H9 (cell line): ENCODE results near the gene TAGLN3. TPM values are rescaled to one million over a fixed set of nuclear protein-coding genes. Genes with fewer than 3 reads are reported as not detected.

Experiments used
- DNase-seq: peaks from one replicate; pipeline ENCODE4 v3.0.0-alpha.2; 2017
- H2AFZ ChIP-seq: one replicate; pipeline ENCODE4 v1.6.1; 2013; ENCODE audit warnings: mild to moderate bottlenecking, low read length, control low read depth, moderate library complexity
- H2AK5ac ChIP-seq: 2 replicates; pipeline ENCODE4 v1.6.1; 2013; ENCODE audit warnings: low read length, control low read depth, mixed read lengths; ENCODE audit not compliant: insufficient read length
- H2BK120ac ChIP-seq: one replicate; pipeline ENCODE4 v1.6.1; 2013; ENCODE audit warnings: low read depth, mild to moderate bottlenecking, low read length, control low read depth, inconsistent platforms; ENCODE audit not compliant: poor library complexity, severe bottlenecking
- H2BK12ac ChIP-seq: 2 replicates; pipeline ENCODE4 v1.6.1; 2013; ENCODE audit warnings: low read length, control low read depth, mixed read lengths, low read depth; ENCODE audit not compliant: insufficient read length
- H2BK15ac ChIP-seq: 2 replicates; pipeline ENCODE4 v1.6.1; 2013; ENCODE audit warnings: low read depth, low read length, control low read depth
- H2BK20ac ChIP-seq: one replicate; pipeline ENCODE4 v1.6.1; 2013; ENCODE audit warnings: low read depth, mild to moderate bottlenecking, low read length, control low read depth, inconsistent platforms; ENCODE audit not compliant: poor library complexity, severe bottlenecking
- H2BK5ac ChIP-seq: 2 replicates; pipeline ENCODE4 v1.6.1; 2013; ENCODE audit warnings: low read length, control low read depth, mixed read lengths; ENCODE audit not compliant: insufficient read length
- H3K14ac ChIP-seq: 2 replicates; pipeline ENCODE4 v1.6.1; 2013; ENCODE audit warnings: low read length, control low read depth; ENCODE audit not compliant: insufficient read depth
- H3K18ac ChIP-seq: 2 replicates; pipeline ENCODE4 v1.6.1; 2013; ENCODE audit warnings: low read depth, mild to moderate bottlenecking, mixed read lengths, low read length, control low read depth; ENCODE audit not compliant: insufficient read length
- H3K23ac ChIP-seq: 2 replicates; pipeline ENCODE4 v1.6.1; 2013; ENCODE audit warnings: low read length, control low read depth, mixed read lengths, low read depth; ENCODE audit not compliant: insufficient read length
- H3K23me2 ChIP-seq: 2 replicates; pipeline ENCODE4 v1.6.1; 2013; ENCODE audit warnings: low read depth, mild to moderate bottlenecking, mixed read lengths, low read length, control low read depth; ENCODE audit not compliant: insufficient read length, poor library complexity, severe bottlenecking
- H3K27ac ChIP-seq: 2 replicates; pipeline ENCODE4 v1.5.1; 2013; ENCODE audit warnings: low read length, control low read depth, mixed read lengths, low read depth; ENCODE audit not compliant: insufficient read length
- H3K27me3 ChIP-seq: 2 replicates; pipeline ENCODE4 v1.6.1; 2013; ENCODE audit warnings: low read length, control low read depth, inconsistent platforms; ENCODE audit not compliant: insufficient read depth
- H3K4ac ChIP-seq: 2 replicates; pipeline ENCODE4 v1.6.1; 2013; ENCODE audit warnings: low read depth, mild to moderate bottlenecking, control low read depth, inconsistent platforms, low read length, moderate library complexity
- H3K4me1 ChIP-seq: 2 replicates; pipeline ENCODE4 v1.6.1; 2013; ENCODE audit warnings: low read length, control low read depth, inconsistent platforms; ENCODE audit not compliant: insufficient read depth
- H3K4me2 ChIP-seq: 2 replicates; pipeline ENCODE4 v1.6.1; 2013; ENCODE audit warnings: low read length, control low read depth, mixed read lengths; ENCODE audit not compliant: insufficient read length, insufficient read depth
- H3K56ac ChIP-seq: 2 replicates; pipeline ENCODE4 v1.6.1; 2013; ENCODE audit warnings: low read depth, mild to moderate bottlenecking, mixed read lengths, low read length, control low read depth; ENCODE audit not compliant: insufficient read length
- H3K79me1 ChIP-seq: 2 replicates; pipeline ENCODE4 v1.6.1; 2013; ENCODE audit warnings: low read depth, mild to moderate bottlenecking, moderate library complexity, low read length, control low read depth, inconsistent platforms; ENCODE audit not compliant: insufficient read depth, poor library complexity, severe bottlenecking
- H3K79me2 ChIP-seq: 2 replicates; pipeline ENCODE4 v1.6.1; 2013; ENCODE audit warnings: low read length, control low read depth, inconsistent platforms; ENCODE audit not compliant: insufficient read depth
- H3K9ac ChIP-seq: 2 replicates; pipeline ENCODE4 v1.6.1; 2013; ENCODE audit warnings: low read length, control low read depth, mixed read lengths; ENCODE audit not compliant: insufficient read length; ENCODE audit errors: extremely low read depth
- H3K9me3 ChIP-seq: one replicate; pipeline ENCODE4 v1.6.1; 2013; ENCODE audit warnings: low read depth, low read length, inconsistent platforms; ENCODE audit not compliant: control insufficient read depth
- H3T11ph ChIP-seq: one replicate; pipeline ENCODE4 v1.6.1; 2013; ENCODE audit warnings: mild to moderate bottlenecking, low read length, control low read depth, inconsistent platforms
- H4K20me1 ChIP-seq: one replicate; pipeline ENCODE4 v1.6.1; 2013; ENCODE audit not compliant: control insufficient read depth, insufficient read length, insufficient read depth
- H4K5ac ChIP-seq: 2 replicates; pipeline ENCODE4 v1.6.1; 2013; ENCODE audit warnings: low read depth, mild to moderate bottlenecking, mixed read lengths, low read length, control low read depth; ENCODE audit not compliant: insufficient read length
- H4K8ac ChIP-seq: replicated peaks from 2 replicates; pipeline ENCODE4 v1.6.1; 2013; ENCODE audit warnings: low read length, control low read depth, mixed read lengths, low read depth; ENCODE audit not compliant: insufficient read length
- H4K91ac ChIP-seq: 2 replicates; pipeline ENCODE4 v1.6.1; 2013; ENCODE audit warnings: low read depth, mild to moderate bottlenecking, moderate library complexity, mixed read lengths, low read length, control low read depth; ENCODE audit not compliant: insufficient read length
- H3K27ac Mint-ChIP-seq, 3 experiments: 2 replicates in 2 of 3; 3 replicates in 1 of 3; pipeline ENCODE4 v1.8.0; 2020 to 2021; ENCODE audit warnings: mixed read lengths in 3 of 3, mild to moderate bottlenecking in 1 of 3, moderate library complexity in 1 of 3
- H3K27me3 Mint-ChIP-seq: 2 replicates; pipeline ENCODE4 v1.8.0; 2021; ENCODE audit warnings: low read depth, mild to moderate bottlenecking, moderate library complexity, mixed read lengths
- H3K36me3 Mint-ChIP-seq, 3 experiments: 2 replicates in 2 of 3; 3 replicates in 1 of 3; pipeline ENCODE4 v1.8.0; 2020 to 2021; ENCODE audit warnings: low read depth in 3 of 3, mixed read lengths in 3 of 3; ENCODE audit not compliant: insufficient read depth in 1 of 3
- H3K4me1 Mint-ChIP-seq, 2 experiments: 2 replicates each; pipeline ENCODE4 v1.8.0; 2020; ENCODE audit warnings: mixed read lengths in 2 of 2
- H3K4me3 Mint-ChIP-seq, 2 experiments: 2 replicates in 1 of 2; 3 replicates in 1 of 2; pipeline ENCODE4 v1.8.0; 2020 to 2021; ENCODE audit warnings: mild to moderate bottlenecking in 2 of 2, mixed read lengths in 2 of 2, moderate library complexity in 1 of 2
- H3K9me3 Mint-ChIP-seq, 2 experiments: 2 replicates in 1 of 2; 3 replicates in 1 of 2; pipeline ENCODE4 v1.8.0; 2020; ENCODE audit warnings: mild to moderate bottlenecking in 2 of 2, mixed read lengths in 2 of 2, moderate library complexity in 1 of 2
- WGBS: extraction: QIAGEN DNeasy Blood & Tissue Kit; methylation state at CpG from one replicate; pipeline ENCODE4 v1.1.7; 2013; ENCODE audit warnings: missing lambda C conversion rate, low lambda C conversion rate, mixed read lengths; ENCODE audit not compliant: insufficient read length; ENCODE audit errors: extremely low coverage; 5-methylcytosine and 5-hydroxymethylcytosine counted together
- total RNA-seq: library from RNA; stranded (reverse); gene quantifications from 2 replicates; pipeline ENCODE4 v1.2.1, GENCODE V29; 2021
- TF ChIP-seq, protein P1 (sequence below): fragments of 200-600 bp; sonication (generic); conservative IDR thresholded peaks from 3 replicates; pipeline ENCODE4 v1.8.0; 2021; ENCODE audit warnings: antibody characterized with exemption, mild to moderate bottlenecking

The TAGLN3 gene
- total RNA-seq, 1 experiment from 2014 or later, result 6.4 TPM

GRCh38 chr3:111976254-111976653 lies 22.5 kb upstream of the TAGLN3 start:
- H3T11ph ChIP-seq, result no peak overlapping the region
- H3K56ac ChIP-seq, result no peak overlapping the region
- H2BK12ac ChIP-seq, result no peak overlapping the region
- H3K79me1 ChIP-seq, result no peaks in the 10 kb centered on the region
- H3K4me1 ChIP-seq, result no peaks in the 10 kb centered on the region
- no peak overlapping the region for H3K14ac ChIP-seq
- Mint-ChIP-seq H3K27me3 (no peaks in the 10 kb centered on the region), H3K4me1 (peaks cover 7 to 12% of the 10 kb centered on the region in 2 experiments), H3K27ac (no peak overlapping the region), H3K9me3 (no peaks in the 10 kb centered on the region), H3K4me3 (no peak overlapping the region), H3K36me3 (no peaks in the 10 kb centered on the region; a peak in 1 of 7 replicates)
- no peak overlapping the region for H4K8ac ChIP-seq
- no peak overlapping the region for H4K5ac ChIP-seq
- peaks cover 3% of the 10 kb centered on the region for H3K23me2 ChIP-seq
- no peak overlapping the region for H2BK120ac ChIP-seq
- no peak overlapping the region for H2BK15ac ChIP-seq
- H3K9me3 ChIP-seq, result no peaks in the 10 kb centered on the region
- H4K91ac ChIP-seq, result no peak overlapping the region
- no peaks in the 10 kb centered on the region for H4K20me1 ChIP-seq
- H2BK20ac ChIP-seq, result no peak overlapping the region
- H3K27ac ChIP-seq, result no peak overlapping the region
- no peak overlapping the region for H2AK5ac ChIP-seq
- no peak overlapping the region for H3K23ac ChIP-seq
- no peak overlapping the region for H3K4ac ChIP-seq
- no peak overlapping the region for H2BK5ac ChIP-seq
- H3K79me2 ChIP-seq, result no peaks in the 10 kb centered on the region
- TF ChIP-seq, protein P1, sequence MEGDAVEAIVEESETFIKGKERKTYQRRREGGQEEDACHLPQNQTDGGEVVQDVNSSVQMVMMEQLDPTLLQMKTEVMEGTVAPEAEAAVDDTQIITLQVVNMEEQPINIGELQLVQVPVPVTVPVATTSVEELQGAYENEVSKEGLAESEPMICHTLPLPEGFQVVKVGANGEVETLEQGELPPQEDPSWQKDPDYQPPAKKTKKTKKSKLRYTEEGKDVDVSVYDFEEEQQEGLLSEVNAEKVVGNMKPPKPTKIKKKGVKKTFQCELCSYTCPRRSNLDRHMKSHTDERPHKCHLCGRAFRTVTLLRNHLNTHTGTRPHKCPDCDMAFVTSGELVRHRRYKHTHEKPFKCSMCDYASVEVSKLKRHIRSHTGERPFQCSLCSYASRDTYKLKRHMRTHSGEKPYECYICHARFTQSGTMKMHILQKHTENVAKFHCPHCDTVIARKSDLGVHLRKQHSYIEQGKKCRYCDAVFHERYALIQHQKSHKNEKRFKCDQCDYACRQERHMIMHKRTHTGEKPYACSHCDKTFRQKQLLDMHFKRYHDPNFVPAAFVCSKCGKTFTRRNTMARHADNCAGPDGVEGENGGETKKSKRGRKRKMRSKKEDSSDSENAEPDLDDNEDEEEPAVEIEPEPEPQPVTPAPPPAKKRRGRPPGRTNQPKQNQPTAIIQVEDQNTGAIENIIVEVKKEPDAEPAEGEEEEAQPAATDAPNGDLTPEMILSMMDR, result no peak
- no peak overlapping the region for H3K9ac ChIP-seq
- WGBS, result no CpG with 5 or more reads among the region's 2 CpGs
- no peak overlapping the region for H3K18ac ChIP-seq
- H3K27me3 ChIP-seq, result no peaks in the 10 kb centered on the region
- no peak for DNase-seq
- H3K4me2 ChIP-seq, result no peak overlapping the region
- H2AFZ ChIP-seq, result no peak overlapping the region
